Tibial nerve (tissue), 4 donors: ENCODE measurements around the gene TPRN. TPM values are rescaled to one million over a fixed set of nuclear protein-coding genes. Genes with fewer than 3 reads are reported as not detected.

ENCODE experiments used
- DNase-seq, 2 donors: peaks; one replicate each; pipeline ENCODE4 v3.0.0-alpha.2; 2019; ENCODE audit warnings: low spot score in 2 of 2
- H3K27ac ChIP-seq, 4 donors: fragments of 200-600 bp; sonication (generic) in 3 of 4; one replicate each; pipeline ENCODE4 v1.5.1; 2017 to 2019; ENCODE audit warnings: mild to moderate bottlenecking in 1 of 4
- H3K27me3 ChIP-seq, 2 donors: fragments of 200-600 bp; sonication (generic) in 1 of 2; one replicate each; pipeline versions ENCODE4 v1.5.1 to v1.6.0; 2017 to 2019
- H3K36me3 ChIP-seq, 3 donors: fragments of 200-600 bp; sonication (generic); one replicate each; pipeline ENCODE4 v1.5.1; 2018 to 2019
- H3K4me1 ChIP-seq, 4 donors: fragments of 200-600 bp; sonication (generic) in 3 of 4; one replicate each; pipeline ENCODE4 v1.5.1; 2017 to 2019
- H3K4me3 ChIP-seq, 4 donors: fragments of 200-600 bp; sonication (generic) in 3 of 4; one replicate each; pipeline ENCODE4 v1.5.1; 2017 to 2019; ENCODE audit warnings: mild to moderate bottlenecking in 1 of 4, moderate library complexity in 1 of 4
- H3K9me3 ChIP-seq, 4 donors: fragments of 200-600 bp; sonication (generic) in 3 of 4; one replicate each; pipeline ENCODE4 v1.5.1; 2017 to 2019
- EP300 ChIP-seq, 2 donors: sonication (generic); formaldehyde crosslinking; IDR thresholded peaks; one replicate each; pipeline ENCODE4 v1.6.1; 2017; ENCODE audit warnings: antibody characterized with exemption in 2 of 2, mild to moderate bottlenecking in 1 of 2
- POLR2A ChIP-seq, 2 donors: fragments of 450-650 bp; IDR thresholded peaks; one replicate each; pipeline ENCODE4 v1.6.1; 2017; ENCODE audit warnings: antibody characterized with exemption in 2 of 2, mild to moderate bottlenecking in 2 of 2, moderate library complexity in 2 of 2
- WGBS, 2 donors: methylation state at CpG; one replicate each; pipeline ENCODE4 v1.1.5; 2018; 5-methylcytosine and 5-hydroxymethylcytosine counted together
- total RNA-seq, 4 donors: library from RNA; depleted of rRNA; stranded (reverse); fragments of >200 nt; gene quantifications; one replicate each; pipeline ENCODE4 v1.1.0, GENCODE V29; 2016
- TF ChIP-seq, protein P1 (sequence below), 5 experiments: fragments of 200-600 bp in 3 of 5; fragments of 450-650 bp in 2 of 5; sonication (generic) in 3 of 5; IDR thresholded peaks; one replicate each; pipeline ENCODE4 v1.5.1; 2016 to 2019; ENCODE audit warnings: antibody characterized with exemption in 5 of 5, mild to moderate bottlenecking in 3 of 5, moderate library complexity in 2 of 5

TPRN gene
- total RNA-seq, 4 donors from 2014 or later: 6.8 to 12.3 (median 8.9) TPM

- Histone ChIP-seq H3K4me1 (peaks cover 0 to 22% (median 6%) of the 10 kb centered on the region in 4 donors), H3K27ac (no peak overlapping the region), H3K9me3 (no peaks in the 10 kb centered on the region), H3K4me3 (no peak overlapping the region), H3K36me3 (peaks cover 3 to 99% (median 56%) of the 10 kb centered on the region in 3 donors), H3K27me3 (no peaks in the 10 kb centered on the region)
- 89 to 96% methylated on average over 22 of the region's 22 CpGs for WGBS, 2 donors
- TF ChIP-seq, protein P1, sequence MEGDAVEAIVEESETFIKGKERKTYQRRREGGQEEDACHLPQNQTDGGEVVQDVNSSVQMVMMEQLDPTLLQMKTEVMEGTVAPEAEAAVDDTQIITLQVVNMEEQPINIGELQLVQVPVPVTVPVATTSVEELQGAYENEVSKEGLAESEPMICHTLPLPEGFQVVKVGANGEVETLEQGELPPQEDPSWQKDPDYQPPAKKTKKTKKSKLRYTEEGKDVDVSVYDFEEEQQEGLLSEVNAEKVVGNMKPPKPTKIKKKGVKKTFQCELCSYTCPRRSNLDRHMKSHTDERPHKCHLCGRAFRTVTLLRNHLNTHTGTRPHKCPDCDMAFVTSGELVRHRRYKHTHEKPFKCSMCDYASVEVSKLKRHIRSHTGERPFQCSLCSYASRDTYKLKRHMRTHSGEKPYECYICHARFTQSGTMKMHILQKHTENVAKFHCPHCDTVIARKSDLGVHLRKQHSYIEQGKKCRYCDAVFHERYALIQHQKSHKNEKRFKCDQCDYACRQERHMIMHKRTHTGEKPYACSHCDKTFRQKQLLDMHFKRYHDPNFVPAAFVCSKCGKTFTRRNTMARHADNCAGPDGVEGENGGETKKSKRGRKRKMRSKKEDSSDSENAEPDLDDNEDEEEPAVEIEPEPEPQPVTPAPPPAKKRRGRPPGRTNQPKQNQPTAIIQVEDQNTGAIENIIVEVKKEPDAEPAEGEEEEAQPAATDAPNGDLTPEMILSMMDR (IDR thresholded peaks at IDR 0.05): no peak
- TF ChIP-seq POLR2A (IDR thresholded peaks at IDR 0.05) (no peak), EP300 (IDR thresholded peaks at IDR 0.05) (no peak)
- no peak for DNase-seq
Observed at GRCh38 chr9:137181680-137182079, 18.9 kb downstream of the TPRN start.

DNA sequence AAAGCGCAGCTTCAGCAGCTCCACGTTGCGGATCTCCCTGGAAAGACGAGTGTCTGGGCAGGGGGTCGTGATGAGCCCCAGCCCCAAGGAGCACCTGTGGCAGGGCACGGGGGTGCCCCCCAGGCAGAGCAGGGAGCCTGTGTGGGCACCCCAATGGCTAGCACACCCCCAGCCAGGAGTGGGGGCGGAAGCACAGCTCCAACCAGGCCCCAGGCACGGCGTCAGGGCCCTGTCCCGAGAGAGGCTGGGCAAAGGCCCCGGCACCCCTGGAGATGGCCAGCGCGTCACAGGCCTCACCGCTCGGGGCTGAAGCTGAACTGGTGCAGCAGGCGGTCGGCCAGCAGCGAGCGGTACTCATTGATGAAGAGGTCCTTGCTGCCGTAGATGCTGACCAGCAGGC lies 20.1 kb downstream of the TPRN start:
- Histone ChIP-seq H3K4me1 (peaks cover 0 to 11% (median 0%) of the 10 kb centered on the region in 4 donors), H3K9me3 (no peaks in the 10 kb centered on the region), H3K36me3 (peaks cover 3 to 88% (median 56%) of the 10 kb centered on the region in 3 donors), H3K27ac (no peak overlapping the region), H3K4me3 (no peak overlapping the region), H3K27me3 (no peaks in the 10 kb centered on the region)
- DNase-seq: no peak
- 87 to 93% methylated on average over 5 to 20 of the region's 20 CpGs for WGBS, 2 donors
- TF ChIP-seq, protein P1 (IDR thresholded peaks at IDR 0.05): no peak
- TF ChIP-seq EP300 (IDR thresholded peaks at IDR 0.05) (no peak), POLR2A (IDR thresholded peaks at IDR 0.05) (no peak)

GRCh38 chr9:137179761-137180160 lies 20.8 kb downstream of the TPRN start:
- peaks cover 3 to 80% (median 55%) of the 10 kb centered on the region in 3 donors for H3K36me3 ChIP-seq
- TF ChIP-seq EP300 (IDR thresholded peaks at IDR 0.05) (no peak), POLR2A (IDR thresholded peaks at IDR 0.05) (no peak)
- TF ChIP-seq, protein P1 (IDR thresholded peaks at IDR 0.05): no peak
- WGBS, 2 donors: 89 to 97% methylated on average over 7 to 17 of the region's 17 CpGs
- H3K27ac ChIP-seq: no peak overlapping the region
- no peak for DNase-seq
- H3K9me3 ChIP-seq: no peaks in the 10 kb centered on the region
- no peak overlapping the region for H3K4me3 ChIP-seq
- no peaks in the 10 kb centered on the region for H3K27me3 ChIP-seq
- H3K4me1 ChIP-seq: peaks cover 0 to 11% (median 0%) of the 10 kb centered on the region in 4 donors

DNA sequence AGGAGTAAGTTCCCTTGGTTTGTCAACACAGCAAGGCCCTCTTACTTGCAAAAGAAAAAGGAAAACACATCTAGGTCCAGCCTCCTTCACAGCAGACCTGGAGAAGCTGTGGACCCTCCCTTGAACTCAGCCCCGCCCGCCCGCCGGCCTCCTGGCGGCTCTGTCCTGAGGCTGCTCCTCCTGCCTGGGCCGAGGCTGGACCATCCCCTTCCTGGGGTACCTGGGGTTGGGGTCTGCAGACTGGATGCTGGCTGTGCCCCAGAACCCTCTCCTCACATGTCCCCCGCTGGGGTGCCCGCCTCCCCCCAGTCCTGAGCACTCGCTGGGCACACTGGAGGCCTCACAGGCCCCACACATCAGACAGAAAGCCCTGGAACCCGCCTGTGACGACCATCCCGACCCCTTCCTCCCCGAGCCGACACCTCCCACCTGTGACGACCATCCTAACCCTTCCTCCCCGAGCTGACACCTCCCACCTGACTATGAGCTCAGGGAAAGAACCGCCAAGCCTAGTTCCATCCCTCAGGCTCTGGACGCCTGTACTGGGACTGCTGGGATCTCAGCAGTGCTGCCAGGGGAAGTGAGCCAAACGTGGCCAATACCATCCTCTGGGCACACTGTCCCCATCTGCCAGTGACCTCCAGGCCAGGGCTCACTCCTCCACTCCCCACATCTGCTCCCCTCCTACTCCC lies 21.5 kb downstream of the TPRN start:
- Histone ChIP-seq H3K36me3 (peaks cover 3 to 73% (median 48%) of the 10 kb centered on the region in 3 donors), H3K27ac (no peak overlapping the region), H3K9me3 (no peaks in the 10 kb centered on the region), H3K27me3 (no peaks in the 10 kb centered on the region), H3K4me1 (peaks cover 0 to 8% (median 0%) of the 10 kb centered on the region in 4 donors), H3K4me3 (no peak overlapping the region)
- no peak for TF ChIP-seq EP300 (IDR thresholded peaks at IDR 0.05)
- TF ChIP-seq, protein P1 (IDR thresholded peaks at IDR 0.05): no peak
- TF ChIP-seq POLR2A (IDR thresholded peaks at IDR 0.05): no peak
- no peak for DNase-seq
- WGBS, 2 donors: 90% methylated on average over 19 of the region's 19 CpGs

- Histone ChIP-seq H3K4me3 (no peak overlapping the region), H3K9me3 (no peaks in the 10 kb centered on the region), H3K36me3 (peaks cover 3 to 66% (median 42%) of the 10 kb centered on the region in 3 donors), H3K27ac (no peak overlapping the region), H3K4me1 (peaks cover 0 to 8% (median 0%) of the 10 kb centered on the region in 4 donors), H3K27me3 (no peaks in the 10 kb centered on the region)
- no peak for TF ChIP-seq POLR2A (IDR thresholded peaks at IDR 0.05)
- TF ChIP-seq, protein P1 (IDR thresholded peaks at IDR 0.05): no peak
- no peak for TF ChIP-seq EP300 (IDR thresholded peaks at IDR 0.05)
- WGBS, 2 donors: 76 to 81% methylated on average over 15 to 21 of the region's 23 CpGs
- no peak for DNase-seq
Observed at GRCh38 chr9:137178201-137178938, 22.2 kb downstream of the TPRN start.
